Measurements from ENCODE around the gene SPRR2E.
"Not testable (repeated sequence)": the region's sequence is repeated elsewhere in the genome, so short reads cannot be mapped to it uniquely, and the experiment has no call there.

The SPRR2E gene

DNA sequence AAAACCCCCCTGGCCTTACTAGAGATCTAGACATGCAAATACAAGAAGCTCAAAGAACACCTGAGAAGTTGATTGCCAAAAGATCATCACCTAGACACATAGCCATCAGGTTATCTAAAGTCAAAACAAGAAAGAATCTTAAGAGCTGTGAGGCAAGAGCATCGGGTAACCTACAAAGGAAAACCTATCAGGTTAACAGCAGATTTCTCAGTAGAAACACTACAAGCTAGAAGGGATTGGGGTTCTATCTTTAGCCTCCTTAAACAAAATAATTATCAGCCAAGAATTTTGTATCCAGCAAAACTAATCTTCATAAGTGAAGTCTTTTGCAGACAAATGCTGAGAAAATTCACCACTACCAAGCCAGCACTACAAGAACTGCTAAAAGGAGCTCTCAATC lies 31.2 kb upstream of the SPRR2E start:
- ChIA-PET CTCF (no interaction called here), POLR2A (no interaction called here)
- H3K4me3 ChIP-seq (ENCODE audit: low read depth, low read length), result no peak overlapping the region
- TF ChIP-seq, protein P1, sequence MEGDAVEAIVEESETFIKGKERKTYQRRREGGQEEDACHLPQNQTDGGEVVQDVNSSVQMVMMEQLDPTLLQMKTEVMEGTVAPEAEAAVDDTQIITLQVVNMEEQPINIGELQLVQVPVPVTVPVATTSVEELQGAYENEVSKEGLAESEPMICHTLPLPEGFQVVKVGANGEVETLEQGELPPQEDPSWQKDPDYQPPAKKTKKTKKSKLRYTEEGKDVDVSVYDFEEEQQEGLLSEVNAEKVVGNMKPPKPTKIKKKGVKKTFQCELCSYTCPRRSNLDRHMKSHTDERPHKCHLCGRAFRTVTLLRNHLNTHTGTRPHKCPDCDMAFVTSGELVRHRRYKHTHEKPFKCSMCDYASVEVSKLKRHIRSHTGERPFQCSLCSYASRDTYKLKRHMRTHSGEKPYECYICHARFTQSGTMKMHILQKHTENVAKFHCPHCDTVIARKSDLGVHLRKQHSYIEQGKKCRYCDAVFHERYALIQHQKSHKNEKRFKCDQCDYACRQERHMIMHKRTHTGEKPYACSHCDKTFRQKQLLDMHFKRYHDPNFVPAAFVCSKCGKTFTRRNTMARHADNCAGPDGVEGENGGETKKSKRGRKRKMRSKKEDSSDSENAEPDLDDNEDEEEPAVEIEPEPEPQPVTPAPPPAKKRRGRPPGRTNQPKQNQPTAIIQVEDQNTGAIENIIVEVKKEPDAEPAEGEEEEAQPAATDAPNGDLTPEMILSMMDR (IDR thresholded peaks at IDR 0.05; ENCODE audit: insufficient read depth, low read length, missing control alignments), result no peak
- DNase-seq (ENCODE audit: low read depth, low spot score), result no peak

DNA sequence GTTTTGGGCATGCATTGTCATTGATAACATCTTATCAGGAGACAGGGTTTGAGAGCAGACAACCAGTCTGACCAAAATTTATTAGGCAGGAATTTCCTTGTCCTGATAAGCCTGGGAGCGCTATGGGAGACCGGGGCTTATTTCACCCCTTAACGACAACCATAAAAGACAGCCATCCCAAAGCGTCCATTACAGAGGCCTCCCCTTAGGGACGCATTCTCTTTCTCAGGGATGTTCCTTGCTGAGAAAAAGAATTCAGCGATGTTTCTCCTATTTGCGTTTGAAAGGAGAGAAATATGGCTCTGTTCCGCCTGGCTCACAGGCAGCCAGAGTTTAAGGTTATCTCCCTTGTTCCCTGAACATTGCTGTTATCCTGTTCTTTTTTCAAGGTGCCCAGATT lies 29.5 kb upstream of the SPRR2E start:
- CTCF ChIA-PET; DNase-seq (ENCODE audit: low read depth, low spot score); POLR2A ChIA-PET; H3K4me3 ChIP-seq (ENCODE audit: low read depth, low read length): not testable (repeated sequence)

DNA sequence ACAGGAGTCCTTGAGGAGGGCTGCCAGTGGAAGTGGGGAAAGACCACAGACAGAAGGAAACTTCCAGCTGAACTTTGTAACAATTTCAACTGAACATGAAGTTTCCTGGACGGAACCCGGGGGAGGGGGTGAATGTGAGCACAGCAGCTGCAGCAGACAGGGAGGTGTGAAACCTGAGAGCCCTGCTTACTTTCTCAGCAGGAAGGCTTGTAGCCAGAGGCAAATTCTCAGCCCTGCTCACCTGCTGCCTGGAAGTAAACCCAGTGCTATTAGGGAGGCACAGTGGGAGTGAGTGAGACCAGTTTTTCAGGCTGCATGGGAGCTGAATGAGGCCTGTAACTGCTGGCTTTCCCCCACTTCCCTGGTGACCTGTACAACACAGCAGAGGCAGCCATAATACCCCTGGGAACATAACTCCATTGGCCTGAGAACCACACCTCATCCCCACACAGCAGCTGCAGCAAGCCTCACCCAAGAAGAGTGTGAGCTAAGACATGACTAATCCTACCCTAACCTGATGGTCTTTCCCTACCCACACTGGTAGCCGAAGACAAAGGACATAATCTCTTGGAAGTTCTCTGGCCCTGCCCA lies 28.6 kb upstream of the SPRR2E start:
- TF ChIP-seq, protein P1 (IDR thresholded peaks at IDR 0.05; ENCODE audit: insufficient read depth, low read length, missing control alignments), result no peak
- POLR2A ChIA-PET, result no interaction called here
- DNase-seq (ENCODE audit: low read depth, low spot score), result no peak
- CTCF ChIA-PET, result no interaction called here
- no peak overlapping the region for H3K4me3 ChIP-seq (ENCODE audit: low read depth, low read length)

DNA sequence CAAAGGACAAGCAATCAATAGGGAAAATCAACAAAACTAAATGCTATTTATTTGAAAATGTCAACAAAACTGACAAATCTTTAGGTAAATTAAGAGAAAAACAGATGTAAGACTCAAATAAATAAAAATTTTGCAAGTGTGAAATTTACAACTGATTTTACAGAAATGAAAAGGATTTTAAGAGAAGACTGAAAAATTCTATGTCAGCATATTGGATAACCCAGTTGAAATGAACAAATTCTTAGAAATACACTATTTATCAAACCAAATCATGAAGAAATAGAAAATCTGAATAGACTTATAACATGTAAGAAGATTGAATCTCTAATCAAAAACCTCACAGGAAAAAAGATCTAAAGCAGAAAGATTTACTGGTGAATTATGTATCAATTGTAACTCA lies 26.6 kb upstream of the SPRR2E start:
- ChIA-PET CTCF (no interaction called here), POLR2A (no interaction called here)
- no peak for DNase-seq (ENCODE audit: low read depth, low spot score)
- no peak overlapping the region for H3K4me3 ChIP-seq (ENCODE audit: low read depth, low read length)
- TF ChIP-seq, protein P1 (IDR thresholded peaks at IDR 0.05; ENCODE audit: insufficient read depth, low read length, missing control alignments), result no peak

DNA sequence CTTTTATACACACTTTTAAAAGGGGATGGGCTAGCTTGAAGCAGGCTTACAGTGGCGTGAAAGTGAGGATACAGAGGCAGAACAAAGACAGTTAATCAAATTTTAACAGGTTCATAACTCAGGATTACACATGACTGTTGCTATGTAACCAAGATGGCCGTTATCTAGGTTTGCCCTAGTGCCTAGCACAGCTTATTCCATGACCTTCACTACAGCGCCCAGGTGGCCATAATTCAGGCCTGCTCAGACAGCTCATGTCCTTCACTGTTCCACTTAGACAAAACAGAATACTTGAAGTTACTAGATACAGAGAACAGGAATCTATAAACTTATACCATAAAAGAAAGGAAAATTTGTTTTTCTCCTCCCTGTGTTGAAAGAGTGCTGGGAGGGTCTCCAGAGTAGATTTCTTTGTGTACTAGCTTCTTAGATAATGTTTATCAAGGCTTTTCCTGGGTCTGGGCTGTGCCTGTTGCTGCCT lies 25.2 kb upstream of the SPRR2E start:
- ChIA-PET POLR2A (no interaction called here), CTCF (no interaction called here)
- TF ChIP-seq, protein P1 (IDR thresholded peaks at IDR 0.05; ENCODE audit: insufficient read depth, low read length, missing control alignments), result no peak
- no peak overlapping the region for H3K4me3 ChIP-seq (ENCODE audit: low read depth, low read length)
- no peak for DNase-seq (ENCODE audit: low read depth, low spot score)

DNA sequence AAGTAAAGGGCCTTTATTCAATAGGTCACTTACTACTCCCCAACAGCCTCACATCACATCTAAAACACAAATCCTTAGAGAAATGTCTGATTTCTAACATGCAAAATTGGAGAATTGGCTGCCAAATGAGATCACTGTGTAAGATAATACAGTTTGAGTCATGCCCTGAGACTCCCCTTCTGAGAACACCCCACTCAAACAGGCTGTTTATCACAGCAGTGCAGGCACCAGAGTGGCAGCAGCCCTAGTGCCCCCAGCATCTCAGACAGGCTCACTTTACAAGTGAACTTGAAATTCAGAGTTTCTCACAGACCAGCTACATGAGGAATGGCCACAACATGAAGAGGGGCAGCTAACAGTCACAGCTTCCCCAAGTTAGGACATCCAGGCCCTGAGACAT lies 20.9 kb upstream of the SPRR2E start:
- DNase-seq (ENCODE audit: low read depth, low spot score); POLR2A ChIA-PET: not testable (repeated sequence)

DNA sequence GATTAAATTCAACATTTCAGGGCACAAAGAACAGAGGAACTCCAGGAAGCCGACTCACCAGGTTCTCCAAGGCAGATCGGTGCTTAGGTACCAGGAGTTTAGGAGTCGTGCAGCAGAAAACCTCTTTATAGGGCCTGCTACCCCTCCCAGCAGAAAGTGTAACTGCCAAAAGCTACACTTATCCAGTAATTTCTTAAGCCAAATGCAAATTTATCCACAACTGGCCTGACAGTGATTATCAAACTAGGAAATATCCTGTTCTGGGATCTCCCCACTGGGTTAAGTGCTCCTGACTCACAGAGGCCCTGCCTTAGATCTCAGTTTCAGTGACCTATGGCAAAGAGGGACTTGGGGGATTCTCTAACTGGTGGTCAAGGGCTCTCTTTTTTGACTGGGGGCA lies 19.1 kb upstream of the SPRR2E start, which contains the start of gene SPRR2F:
SPRR2F (minus strand) TSS at position 101 of the 400 bp plus-strand sequence. CDS start 783 bp downstream, outside the sequence.
- ChIA-PET CTCF (no interaction called here), POLR2A (no interaction called here)
- H3K4me3 ChIP-seq (ENCODE audit: low read depth, low read length), result no peak within 1 kb of the TSS
- TF ChIP-seq, protein P1 (IDR thresholded peaks at IDR 0.05; ENCODE audit: insufficient read depth, low read length, missing control alignments), result no peak
- no peak for DNase-seq (ENCODE audit: low read depth, low spot score)

More for the DNA sequence above, 20.9 kb upstream of the SPRR2E start:
- CTCF ChIA-PET; H3K4me3 ChIP-seq (ENCODE audit: low read depth, low read length): not testable (repeated sequence)

DNA sequence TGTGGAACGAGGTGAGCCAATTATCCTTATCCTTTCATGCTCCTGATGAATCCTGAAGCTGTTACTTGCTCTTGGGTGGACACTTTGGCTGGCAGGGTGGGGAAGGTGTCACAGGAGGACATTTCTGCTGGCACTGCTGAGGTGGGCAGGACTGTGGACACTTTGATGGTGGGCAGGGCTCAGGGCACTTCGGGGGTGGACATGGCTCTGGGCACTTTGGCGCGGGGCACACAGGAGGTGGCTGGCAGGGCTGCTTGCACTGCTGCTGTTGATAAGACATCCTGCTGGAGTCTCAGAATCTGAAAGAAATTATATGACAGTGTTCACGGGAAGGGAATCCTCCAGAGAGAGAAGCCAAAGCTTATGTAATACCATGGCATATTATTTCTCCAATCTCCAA lies 18.1 kb upstream of the SPRR2E start:
- DNase-seq (ENCODE audit: low read depth, low spot score); H3K4me3 ChIP-seq (ENCODE audit: low read depth, low read length); POLR2A ChIA-PET; CTCF ChIA-PET: not testable (repeated sequence)

All from AG04449 (cell line).